SU-DHL-6 (cell line): Measurements from ENCODE around the gene OR2AT4.

Source experiments
- EZH2phosphoT487 ChIP-seq: fragments of 200-600 bp; sonication (generic), shearing (Covaris generic); conservative IDR thresholded peaks from 2 replicates; pipeline ENCODE4 v1.6.1; 2018; ENCODE audit warnings: mild to moderate bottlenecking, antibody characterized with exemption, low read length, moderate library complexity, mixed read lengths
- TF ChIP-seq, protein P1 (sequence below): fragments of 200-600 bp; sonication (generic); IDR thresholded peaks from one replicate; pipeline ENCODE4 v1.5.1; 2017; ENCODE audit warnings: antibody characterized with exemption, mild to moderate bottlenecking, low read length, moderate library complexity; ENCODE audit not compliant: insufficient read depth, poor library complexity, severe bottlenecking

DNA sequence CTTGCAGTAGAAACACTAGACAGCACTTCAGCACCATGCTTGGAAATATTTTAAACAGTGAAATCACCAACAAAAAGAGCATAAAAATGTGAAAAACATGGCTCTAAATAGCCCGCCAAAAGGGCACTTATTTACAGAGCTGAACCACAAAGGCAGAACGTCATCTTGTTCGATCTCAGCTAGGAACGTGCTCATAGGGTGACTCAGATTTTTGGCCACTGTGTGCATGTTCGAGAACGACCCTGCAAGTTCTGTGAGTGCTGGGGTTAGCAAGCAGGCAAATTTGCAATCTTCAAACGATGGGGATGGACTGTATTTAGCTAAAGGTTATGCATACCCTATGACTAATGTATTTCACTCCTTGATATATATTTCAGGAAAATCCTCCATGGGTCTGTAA lies 30.6 kb downstream of the OR2AT4 start:
- no peak for TF ChIP-seq EZH2phosphoT487
- TF ChIP-seq, protein P1, sequence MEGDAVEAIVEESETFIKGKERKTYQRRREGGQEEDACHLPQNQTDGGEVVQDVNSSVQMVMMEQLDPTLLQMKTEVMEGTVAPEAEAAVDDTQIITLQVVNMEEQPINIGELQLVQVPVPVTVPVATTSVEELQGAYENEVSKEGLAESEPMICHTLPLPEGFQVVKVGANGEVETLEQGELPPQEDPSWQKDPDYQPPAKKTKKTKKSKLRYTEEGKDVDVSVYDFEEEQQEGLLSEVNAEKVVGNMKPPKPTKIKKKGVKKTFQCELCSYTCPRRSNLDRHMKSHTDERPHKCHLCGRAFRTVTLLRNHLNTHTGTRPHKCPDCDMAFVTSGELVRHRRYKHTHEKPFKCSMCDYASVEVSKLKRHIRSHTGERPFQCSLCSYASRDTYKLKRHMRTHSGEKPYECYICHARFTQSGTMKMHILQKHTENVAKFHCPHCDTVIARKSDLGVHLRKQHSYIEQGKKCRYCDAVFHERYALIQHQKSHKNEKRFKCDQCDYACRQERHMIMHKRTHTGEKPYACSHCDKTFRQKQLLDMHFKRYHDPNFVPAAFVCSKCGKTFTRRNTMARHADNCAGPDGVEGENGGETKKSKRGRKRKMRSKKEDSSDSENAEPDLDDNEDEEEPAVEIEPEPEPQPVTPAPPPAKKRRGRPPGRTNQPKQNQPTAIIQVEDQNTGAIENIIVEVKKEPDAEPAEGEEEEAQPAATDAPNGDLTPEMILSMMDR, result no peak
